GM12878 (cell line): ENCODE results near the gene PHLDA2.

ENCODE experiments used
- ETV6 ChIP-seq, 2 experiments: fragments of 450-650 bp in 1 of 2; IDR thresholded peaks in 1 of 2; conservative IDR thresholded peaks in 1 of 2; 2 replicates each; pipeline ENCODE4 v1.6.1; 2014; ENCODE audit warnings: antibody characterized with exemption in 1 of 2, borderline replicate concordance in 1 of 2, low read depth in 1 of 2, mild to moderate bottlenecking in 1 of 2, moderate library complexity in 1 of 2
- JUND ChIP-seq: IDR thresholded peaks from 2 replicates; pipeline ENCODE4 v1.6.1; 2012; ENCODE audit warnings: low read depth, mild to moderate bottlenecking, low read length, improper control_type of control experiment, moderate library complexity
- MEF2A ChIP-seq: IDR thresholded peaks from 2 replicates; pipeline ENCODE4 v1.6.1; 2011; ENCODE audit warnings: low read depth, mild to moderate bottlenecking, low read length, moderate library complexity; ENCODE audit not compliant: insufficient read depth
- POLR2A ChIP-seq: IDR thresholded peaks from 2 replicates; pipeline ENCODE4 v1.6.1; 2011; ENCODE audit warnings: low read depth, mild to moderate bottlenecking, low read length
- POLR2AphosphoS5 ChIP-seq: IDR thresholded peaks from 2 replicates; pipeline ENCODE4 v1.6.1; 2011; ENCODE audit warnings: mild to moderate bottlenecking, low read length, inconsistent platforms
- REST ChIP-seq: IDR thresholded peaks from 2 replicates; pipeline ENCODE4 v1.6.1; 2012; ENCODE audit warnings: mild to moderate bottlenecking, low read depth, low read length
- SIX5 ChIP-seq: IDR thresholded peaks from 2 replicates; pipeline ENCODE4 v1.6.1; 2011; ENCODE audit warnings: mild to moderate bottlenecking, low read depth, low read length, moderate library complexity; ENCODE audit not compliant: severe bottlenecking
- STAT1 ChIP-seq: fragments of 450-650 bp; conservative IDR thresholded peaks from 2 replicates; pipeline ENCODE4 v1.6.1; 2014; ENCODE audit warnings: antibody characterized with exemption, mild to moderate bottlenecking
- TBL1XR1 ChIP-seq: IDR thresholded peaks from 2 replicates; pipeline ENCODE4 v1.6.1; 2012; ENCODE audit warnings: low read depth, low read length, improper control_type of control experiment
- USF2 ChIP-seq: IDR thresholded peaks from 2 replicates; pipeline ENCODE4 v1.6.1; 2011; ENCODE audit warnings: low read depth, low read length, improper control_type of control experiment, borderline replicate concordance
- TF ChIP-seq, protein P1 (sequence below): IDR thresholded peaks from 2 replicates; pipeline ENCODE4 v1.6.1; 2011; ENCODE audit warnings: borderline replicate concordance, low read depth, mild to moderate bottlenecking, moderate library complexity, mixed read lengths, low read length; ENCODE audit not compliant: insufficient read depth; ENCODE audit errors: extremely low read length
- TF ChIP-seq, protein P2 (sequence below), 3 experiments: IDR thresholded peaks in 2 of 3; conservative IDR thresholded peaks in 1 of 3; 2 replicates each; pipeline ENCODE4 v1.5.1; 2011; ENCODE audit warnings: low read depth in 3 of 3, low read length in 3 of 3, mild to moderate bottlenecking in 3 of 3, control low read depth in 2 of 3, moderate library complexity in 2 of 3, inconsistent platforms in 1 of 3, mixed read lengths in 1 of 3; ENCODE audit not compliant: control insufficient read depth in 2 of 3, insufficient read depth in 1 of 3; ENCODE audit errors: extremely low read depth in 1 of 3

GRCh38 chr11:2899080-2899783 lies 30.0 kb downstream of the PHLDA2 start:
- TF ChIP-seq POLR2A, result no peak
- no peak for TF ChIP-seq SIX5
- TF ChIP-seq, protein P1, sequence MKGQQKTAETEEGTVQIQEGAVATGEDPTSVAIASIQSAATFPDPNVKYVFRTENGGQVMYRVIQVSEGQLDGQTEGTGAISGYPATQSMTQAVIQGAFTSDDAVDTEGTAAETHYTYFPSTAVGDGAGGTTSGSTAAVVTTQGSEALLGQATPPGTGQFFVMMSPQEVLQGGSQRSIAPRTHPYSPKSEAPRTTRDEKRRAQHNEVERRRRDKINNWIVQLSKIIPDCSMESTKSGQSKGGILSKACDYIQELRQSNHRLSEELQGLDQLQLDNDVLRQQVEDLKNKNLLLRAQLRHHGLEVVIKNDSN, result no peak
- no peak for TF ChIP-seq MEF2A
- no peak for TF ChIP-seq ETV6 (conservative IDR thresholded peaks at IDR 0.05 in 1 of 2, IDR thresholded peaks at IDR 0.05 in 1 of 2; ENCODE audit: borderline replicate concordance in 1 of 2, low read depth in 1 of 2)
- no peak for TF ChIP-seq REST
- TF ChIP-seq, protein P2, sequence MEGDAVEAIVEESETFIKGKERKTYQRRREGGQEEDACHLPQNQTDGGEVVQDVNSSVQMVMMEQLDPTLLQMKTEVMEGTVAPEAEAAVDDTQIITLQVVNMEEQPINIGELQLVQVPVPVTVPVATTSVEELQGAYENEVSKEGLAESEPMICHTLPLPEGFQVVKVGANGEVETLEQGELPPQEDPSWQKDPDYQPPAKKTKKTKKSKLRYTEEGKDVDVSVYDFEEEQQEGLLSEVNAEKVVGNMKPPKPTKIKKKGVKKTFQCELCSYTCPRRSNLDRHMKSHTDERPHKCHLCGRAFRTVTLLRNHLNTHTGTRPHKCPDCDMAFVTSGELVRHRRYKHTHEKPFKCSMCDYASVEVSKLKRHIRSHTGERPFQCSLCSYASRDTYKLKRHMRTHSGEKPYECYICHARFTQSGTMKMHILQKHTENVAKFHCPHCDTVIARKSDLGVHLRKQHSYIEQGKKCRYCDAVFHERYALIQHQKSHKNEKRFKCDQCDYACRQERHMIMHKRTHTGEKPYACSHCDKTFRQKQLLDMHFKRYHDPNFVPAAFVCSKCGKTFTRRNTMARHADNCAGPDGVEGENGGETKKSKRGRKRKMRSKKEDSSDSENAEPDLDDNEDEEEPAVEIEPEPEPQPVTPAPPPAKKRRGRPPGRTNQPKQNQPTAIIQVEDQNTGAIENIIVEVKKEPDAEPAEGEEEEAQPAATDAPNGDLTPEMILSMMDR (IDR thresholded peaks at IDR 0.05 in 2 of 3, conservative IDR thresholded peaks at IDR 0.05 in 1 of 3; ENCODE audit: control insufficient read depth in 2 of 3, extremely low read depth in 1 of 3, insufficient read depth in 1 of 3, low read depth in 3 of 3, low read length in 3 of 3), result no peak
- no peak for TF ChIP-seq STAT1
- no peak for TF ChIP-seq TBL1XR1
- TF ChIP-seq JUND, result no peak
- no peak for TF ChIP-seq POLR2AphosphoS5
- TF ChIP-seq USF2, result no peak
